ENCODE measurements around the gene KLHDC7B. TPM values are rescaled to one million over a fixed set of nuclear protein-coding genes. Genes with fewer than 3 reads are reported as not detected.

Gene KLHDC7B
- total RNA-seq, 1 experiment from 2014 or later = not detected

DNA sequence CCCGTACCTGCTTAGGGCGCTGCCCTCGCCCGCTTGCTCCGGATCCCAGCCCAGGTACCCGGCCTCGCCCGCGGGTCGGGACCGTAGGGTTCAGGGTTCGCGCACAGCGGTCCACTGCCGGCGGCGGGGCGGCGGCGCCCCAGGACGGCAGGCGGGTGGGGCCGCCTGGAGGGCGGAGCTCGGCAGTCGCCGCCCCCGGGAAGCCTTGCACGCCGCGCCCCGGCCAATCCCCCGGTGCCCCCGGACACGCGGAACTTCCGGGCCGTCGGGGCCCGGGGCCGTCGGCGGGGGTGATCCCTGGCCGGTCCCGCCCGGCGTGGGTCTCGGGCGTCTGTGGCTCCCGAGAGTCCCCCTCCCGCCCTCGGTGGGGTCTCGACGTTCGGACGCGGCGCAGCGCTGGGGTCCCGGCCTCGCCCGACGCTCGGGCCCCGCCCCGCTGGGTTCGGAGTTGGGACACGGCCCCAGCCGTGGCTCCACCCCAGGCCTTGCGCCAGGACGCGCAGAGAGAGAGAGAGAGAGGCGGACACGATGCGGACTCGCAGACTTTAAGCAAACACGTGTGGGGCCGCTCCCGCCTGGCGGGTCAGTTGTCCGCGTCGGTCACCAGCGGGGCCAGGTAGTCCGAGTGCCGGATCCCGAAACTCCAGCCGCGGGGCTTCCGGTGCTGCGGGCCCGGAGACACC lies 15.7 kb upstream of the KLHDC7B start, which contains the start of gene TYMP:
Gene TYMP, minus strand, starts transcription at position 116 of the 683 bp plus-strand sequence. CDS start 303 bp downstream, outside the sequence.
- DNase-seq (ENCODE audit: low read depth) = peak; percentile 83

DNA sequence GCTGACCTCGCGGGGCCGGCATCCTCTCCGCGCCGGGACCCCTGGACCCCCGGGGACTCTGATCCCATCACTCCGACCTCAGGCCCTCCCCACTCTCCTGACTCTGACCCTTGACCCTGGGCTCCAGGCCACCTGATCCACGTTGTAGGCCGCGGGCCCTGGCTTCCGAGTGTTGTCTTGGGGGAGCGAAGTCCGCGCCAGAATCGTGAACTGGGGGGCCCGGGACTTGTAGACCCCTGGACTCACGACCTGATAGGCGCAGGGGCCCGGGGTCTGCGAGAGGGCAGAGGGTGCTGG lies 15.2 kb upstream of the KLHDC7B start:
- DNase-seq (ENCODE audit: low read depth) = no peak

DNA sequence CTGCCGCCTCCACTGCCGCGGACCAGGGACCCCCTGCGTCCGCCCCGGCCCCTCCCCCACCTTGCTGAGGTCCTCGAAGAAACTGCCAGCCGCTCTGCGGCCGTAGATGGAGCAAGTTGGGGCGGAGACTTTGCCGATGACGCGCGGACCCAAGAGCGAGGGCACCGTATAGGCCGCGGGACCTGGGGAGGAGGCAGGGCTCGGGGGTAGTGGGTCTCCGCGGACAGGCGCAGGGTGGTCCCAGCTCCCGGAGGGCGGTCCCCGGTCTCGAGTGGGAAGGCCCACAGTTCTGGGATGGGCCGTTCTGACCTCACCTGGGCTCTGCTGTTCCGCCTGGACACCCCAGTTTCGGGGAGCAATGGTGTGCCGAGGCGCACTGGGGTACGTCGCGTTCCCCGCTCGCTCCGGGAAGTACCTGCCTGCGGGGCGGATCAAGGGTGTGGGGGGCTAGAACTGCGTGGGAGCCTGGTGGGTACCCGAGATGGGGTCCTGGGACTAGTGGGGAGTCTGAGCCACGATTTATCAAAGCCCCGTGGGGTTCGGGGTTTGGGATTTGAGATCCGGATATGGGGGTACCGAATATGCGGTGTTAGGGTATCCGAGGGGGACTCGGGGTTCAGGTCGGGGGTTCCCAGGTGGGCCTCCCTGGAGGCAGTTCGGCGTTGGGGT lies 14.7 kb upstream of the KLHDC7B start:
- DNase-seq (ENCODE audit: low read depth) = peak; percentile 78

DNA sequence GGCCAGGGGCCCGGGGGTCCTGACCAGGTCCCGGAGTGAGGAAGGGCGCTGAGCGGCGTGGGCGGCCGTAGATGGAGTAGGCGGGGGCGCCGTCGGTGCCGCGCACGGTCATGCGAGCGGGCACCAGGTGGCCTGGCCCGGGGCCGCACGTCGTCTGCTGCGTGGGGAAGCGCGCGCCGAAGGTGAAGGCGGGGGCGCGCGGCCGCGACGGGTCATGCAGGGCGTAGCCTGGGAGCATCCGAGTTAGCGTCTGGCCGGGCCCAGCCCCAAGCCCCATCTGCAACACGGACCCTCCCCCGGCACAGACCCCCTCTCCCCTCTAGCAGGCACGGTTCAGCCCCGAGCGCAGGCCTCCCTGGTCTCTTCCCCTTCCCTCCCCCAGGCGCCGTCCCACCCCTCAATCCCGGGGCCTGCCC lies 14.1 kb upstream of the KLHDC7B start:
- peak; percentile 44 for DNase-seq (ENCODE audit: low read depth)

DNA sequence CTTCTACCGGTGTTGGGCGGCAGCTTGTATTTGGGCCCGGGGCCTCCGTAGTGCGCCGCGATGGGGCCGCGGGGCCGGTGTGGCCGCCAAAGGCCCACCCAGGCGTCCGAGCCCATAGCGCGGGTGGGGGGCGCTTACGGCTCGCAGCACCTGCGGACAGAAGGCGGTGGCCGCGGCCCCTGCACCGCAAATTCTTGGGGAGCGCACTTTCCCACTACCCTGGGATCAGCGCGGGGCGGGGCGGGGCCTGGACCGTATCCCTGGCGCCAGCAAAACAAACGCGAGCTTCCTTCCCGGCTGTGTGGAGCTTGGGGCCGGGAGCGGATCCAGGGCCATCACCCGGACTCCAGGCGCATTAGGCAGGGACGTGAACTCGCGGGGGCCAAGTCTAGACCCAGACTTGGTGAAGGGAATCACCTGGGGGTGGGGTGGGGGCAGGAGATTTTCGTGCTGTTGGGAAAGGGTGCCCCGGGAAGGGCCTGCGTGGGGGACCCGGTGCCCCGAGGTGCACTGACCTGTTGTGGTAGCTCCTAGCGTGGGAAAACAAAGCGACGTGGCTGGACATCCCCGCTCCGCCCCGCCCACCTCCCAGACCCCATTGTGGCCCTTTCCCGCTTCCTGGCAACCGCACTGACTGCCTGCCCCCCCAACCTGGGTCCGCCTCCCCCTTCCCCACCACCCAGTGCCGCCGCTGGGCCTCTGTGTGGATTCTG lies 13.6 kb upstream of the KLHDC7B start:
- DNase-seq (ENCODE audit: low read depth) = peak; percentile 72

DNA sequence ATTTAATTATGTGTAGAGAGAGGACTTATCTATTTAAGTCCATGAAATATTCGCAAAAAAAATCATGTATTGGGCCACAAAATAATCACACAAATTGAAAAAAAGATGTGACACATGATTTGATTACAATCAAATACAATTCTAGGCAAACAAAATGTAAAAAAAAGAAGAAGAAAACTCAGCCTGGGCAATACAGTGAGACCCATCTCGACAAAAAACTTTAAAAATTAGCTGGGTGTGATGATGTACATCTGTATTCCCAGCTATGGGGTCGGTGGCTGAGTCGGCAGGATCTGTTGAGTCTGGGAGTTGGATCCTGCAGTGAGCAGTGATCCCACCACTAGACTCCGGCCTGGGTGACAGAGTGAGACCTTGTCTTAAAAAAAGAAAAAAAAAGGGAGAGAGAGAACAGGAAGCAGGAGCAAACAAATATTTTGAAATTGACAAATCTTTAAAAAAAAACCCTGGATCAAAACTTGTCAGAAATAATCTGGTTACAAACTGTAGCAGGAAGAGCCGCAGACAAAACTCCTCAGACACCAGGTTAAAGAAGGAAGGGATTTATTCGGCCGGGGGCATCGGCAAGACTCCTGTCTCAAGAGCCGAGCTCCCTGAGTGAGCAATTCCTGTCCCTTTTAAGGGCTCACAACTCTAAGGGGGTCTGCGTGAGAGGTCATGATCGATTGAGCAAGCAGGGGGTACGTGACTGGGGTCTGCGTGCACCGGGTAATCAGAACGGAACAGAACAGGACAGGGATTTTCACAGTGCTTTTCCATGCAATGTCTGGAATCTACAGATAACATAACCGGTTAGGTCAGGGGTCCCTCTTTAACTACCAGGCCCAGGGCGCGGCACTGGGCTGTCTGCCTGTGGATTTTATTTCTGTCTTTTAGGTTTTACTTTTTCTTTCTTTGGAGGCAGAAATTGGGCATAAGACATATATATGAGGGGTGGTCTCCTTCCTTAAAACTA lies 12.6 kb upstream of the KLHDC7B start:
- no peak for DNase-seq (ENCODE audit: low read depth)

DNA sequence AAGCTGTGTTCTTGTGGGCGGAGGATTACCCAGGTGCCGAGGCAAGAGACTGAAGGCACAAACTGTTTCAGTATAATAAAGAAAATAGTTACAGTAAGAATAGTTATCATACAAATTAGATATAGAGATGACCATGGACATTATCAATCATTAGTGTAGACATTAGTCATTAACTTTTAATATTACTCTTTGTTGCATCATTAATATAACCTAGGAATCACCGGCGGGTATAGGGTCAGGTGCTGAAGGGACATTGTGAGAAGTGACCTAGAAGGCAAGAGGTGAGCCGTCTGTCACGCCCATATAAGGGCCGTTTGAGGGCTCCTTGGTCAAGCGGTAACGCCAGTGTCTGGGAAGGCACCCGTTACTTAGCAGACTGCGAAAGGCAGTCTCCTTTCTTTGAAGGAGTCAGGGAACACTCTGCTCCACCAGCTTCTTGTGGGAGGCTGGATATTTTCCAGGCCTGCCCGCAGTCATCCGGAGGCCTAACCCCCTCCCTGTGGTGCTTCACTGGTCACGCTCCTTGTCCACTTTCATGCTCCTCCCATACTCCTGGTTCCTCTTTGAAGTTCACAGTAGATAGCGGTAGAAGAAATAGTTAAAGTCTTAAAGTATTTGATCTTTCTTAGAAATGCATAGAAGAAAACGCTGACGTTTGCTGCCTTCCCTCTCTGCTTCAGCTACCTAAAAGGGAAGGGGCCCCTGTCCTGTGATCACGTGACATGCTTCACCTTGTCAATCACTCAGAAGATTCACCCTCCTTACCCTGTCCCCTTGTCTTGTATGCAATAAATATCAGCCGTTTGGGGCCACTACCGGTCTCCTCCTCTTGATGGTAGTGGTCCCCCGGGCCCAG lies 11.6 kb upstream of the KLHDC7B start:
- DNase-seq (ENCODE audit: low read depth) = peak; percentile 83

DNA sequence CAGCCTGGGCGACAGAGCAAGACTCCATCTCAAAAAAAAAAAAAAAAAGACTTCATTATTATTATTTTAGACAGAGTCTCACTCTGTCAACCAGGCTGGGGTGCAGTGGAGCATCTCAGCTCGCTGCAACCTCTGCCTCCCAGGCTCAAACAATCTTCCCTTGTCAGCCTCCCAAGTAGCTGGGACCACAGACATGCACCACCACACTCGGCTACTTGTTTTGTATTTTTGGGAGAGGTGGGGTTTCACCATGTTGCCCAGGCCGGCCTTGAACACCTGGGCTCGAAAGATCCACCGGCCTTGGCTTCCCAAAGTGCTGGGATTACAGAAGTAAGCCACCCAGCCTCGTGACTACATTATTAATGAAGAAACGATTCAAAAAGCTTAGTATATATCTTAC lies 10.6 kb upstream of the KLHDC7B start:
- no peak for DNase-seq (ENCODE audit: low read depth)

DNA sequence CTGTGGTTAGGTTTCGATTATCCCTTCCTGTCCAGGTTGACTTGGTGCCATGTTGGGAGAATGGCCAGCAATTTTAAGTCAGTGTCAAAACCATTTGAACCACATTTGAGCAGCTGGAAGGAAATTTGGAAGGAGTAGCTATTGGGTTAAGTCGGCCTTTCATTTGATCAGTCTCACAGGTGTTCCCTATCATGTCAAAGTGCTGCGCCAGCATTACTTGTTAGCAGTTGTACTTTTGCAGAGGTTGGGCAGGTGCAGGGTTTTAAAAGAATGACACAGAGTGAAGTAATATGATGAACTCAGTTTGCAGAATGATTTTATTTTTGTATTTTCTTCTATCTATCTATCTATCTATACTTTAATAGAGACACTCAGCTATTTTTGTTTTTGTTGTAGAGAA lies 9.5 kb upstream of the KLHDC7B start:
- no peak for DNase-seq (ENCODE audit: low read depth)

DNA sequence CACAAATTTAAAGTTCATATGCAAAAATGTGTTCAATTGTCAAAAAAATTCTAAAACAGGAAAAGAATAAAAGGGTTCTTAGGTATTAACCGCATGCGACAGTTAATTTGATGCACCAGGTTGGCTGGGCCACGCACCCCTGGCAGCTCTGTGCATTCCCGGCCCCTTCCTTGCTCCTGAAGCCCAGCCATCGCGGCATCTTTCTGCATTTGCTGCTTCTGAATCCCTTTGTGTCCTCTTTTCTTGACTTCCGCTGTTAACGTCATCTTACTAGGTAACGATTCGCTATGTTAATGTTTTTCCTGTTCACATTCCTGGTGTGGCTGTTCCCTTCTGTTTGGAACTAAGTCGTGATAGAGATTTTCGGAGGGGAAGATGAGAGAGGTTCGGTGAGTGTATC lies 7.9 kb upstream of the KLHDC7B start:
- no peak for DNase-seq (ENCODE audit: low read depth)

DNA sequence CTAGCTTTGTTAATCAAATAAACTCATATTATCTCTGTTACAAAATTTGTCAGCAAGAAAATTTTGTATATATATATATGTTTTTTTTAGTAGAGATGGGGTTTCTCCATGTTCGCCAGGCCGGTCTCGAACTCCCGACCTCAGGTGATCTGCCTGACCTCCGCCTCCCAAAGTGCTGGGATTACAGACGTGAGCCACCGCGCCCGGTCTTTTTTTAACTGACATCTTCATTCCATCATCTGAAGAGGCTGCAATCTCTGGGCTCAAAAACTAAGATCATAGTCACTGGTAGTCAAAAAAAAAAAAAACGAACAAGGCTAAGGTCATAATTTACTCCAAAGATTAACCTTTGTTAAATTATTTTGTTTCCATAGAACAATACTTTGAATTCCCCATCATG lies 5.3 kb upstream of the KLHDC7B start:
- no peak for DNase-seq (ENCODE audit: low read depth)

DNA sequence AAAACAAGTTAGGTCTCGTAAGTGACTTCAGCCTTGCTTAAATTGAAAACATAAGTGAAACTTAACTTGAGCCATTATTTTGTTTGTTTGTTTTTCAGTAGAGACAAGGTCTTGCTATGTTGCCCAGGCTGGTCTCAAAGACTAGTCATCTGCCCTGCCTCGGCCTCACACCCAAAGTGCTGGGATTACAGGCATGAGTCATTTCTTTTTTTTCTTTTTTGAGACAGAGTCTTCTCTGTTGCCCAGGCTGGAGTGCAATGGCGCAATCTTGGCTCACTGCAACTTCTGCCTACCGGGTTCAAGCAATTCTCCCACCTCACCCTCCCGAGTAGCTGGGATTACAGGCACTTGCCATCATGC lies 4.1 kb upstream of the KLHDC7B start:
- peak; percentile 87 for DNase-seq (ENCODE audit: low read depth)

DNA sequence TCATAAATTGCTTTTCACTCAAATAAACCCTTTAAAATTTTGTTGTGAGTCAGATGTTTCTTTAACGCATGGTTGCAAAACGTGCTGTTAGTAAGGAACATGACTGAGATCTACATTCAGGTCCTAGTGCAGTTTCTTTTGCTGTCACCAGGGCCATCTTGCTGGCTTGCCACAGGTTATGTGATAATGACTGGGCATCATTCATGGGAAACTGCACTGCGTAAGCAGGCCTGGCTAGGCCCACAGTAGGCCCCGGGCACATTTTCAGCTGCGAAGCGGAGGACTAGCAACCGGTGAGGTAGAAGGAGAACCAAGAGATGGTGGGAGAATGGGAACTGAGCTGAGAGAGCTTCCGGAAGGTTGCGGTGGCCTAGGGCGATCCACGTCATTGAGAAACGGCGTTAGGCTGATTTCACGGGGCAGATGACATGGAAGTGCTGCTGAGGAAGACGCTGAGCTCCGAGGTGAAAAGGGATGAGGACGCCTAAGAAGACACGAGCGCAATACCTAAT lies 3.2 kb upstream of the KLHDC7B start:
- DNase-seq (ENCODE audit: low read depth) = peak; percentile 92

DNA sequence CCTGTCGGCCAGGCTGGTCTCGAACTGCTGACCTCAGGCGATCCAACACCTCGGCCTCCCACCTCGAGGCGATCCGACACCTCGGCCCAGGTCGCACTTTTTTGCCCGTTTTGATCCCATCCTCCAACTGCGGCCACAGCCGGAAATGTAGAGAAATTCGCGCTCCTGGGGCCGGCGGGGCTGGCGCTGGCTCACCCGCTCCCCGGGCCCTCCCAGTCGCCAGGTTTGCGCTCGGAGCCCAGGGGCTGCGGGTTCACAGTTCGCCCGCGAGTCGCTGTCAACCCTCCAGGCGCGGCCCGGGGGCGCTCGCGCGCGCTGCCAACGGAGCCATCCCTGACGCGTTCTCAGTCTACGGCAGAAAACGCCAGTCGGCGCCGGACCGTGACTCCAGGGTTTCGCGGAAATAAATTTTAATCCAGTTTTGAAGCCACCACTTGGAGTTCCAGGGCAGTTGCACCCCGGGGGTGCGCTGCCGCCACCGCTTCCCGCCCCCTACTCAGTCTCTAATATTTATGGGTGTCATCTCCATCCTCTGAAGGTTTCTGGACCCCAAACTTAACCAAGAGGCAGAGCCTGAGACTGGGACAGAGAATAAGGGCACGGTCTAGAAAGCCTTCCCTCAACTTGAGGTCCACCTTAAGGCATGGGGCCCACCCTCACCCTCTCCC lies 1.5 kb upstream of the KLHDC7B start:
- peak; percentile 33 for DNase-seq (ENCODE audit: low read depth)

DNA sequence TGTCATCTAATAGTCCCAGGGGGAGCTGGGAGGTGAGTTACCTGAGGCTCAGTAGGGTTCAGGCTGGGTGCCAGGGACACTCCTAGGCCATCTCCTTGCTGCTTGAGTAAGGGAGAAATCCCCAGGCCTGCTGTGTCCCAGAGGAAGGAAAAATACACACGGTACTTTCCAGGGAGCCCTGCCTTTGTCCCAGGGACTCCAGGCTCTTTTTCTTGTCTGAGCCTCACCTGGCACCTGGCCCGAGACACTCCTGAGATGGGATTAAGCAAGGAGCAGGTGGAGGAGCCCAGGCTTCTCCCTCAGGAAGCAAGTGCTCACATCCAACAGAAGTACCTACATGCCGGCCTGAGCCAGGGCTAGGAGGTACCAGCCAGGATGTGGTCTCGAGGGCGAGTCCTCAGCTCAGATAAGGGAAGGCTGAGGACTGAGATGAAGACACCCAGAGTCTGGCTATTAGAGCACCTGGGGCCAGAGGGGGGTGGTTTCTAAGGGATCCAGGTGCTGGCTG lies 899 bp upstream of the KLHDC7B start:
- no peak for DNase-seq (ENCODE audit: low read depth)

DNA sequence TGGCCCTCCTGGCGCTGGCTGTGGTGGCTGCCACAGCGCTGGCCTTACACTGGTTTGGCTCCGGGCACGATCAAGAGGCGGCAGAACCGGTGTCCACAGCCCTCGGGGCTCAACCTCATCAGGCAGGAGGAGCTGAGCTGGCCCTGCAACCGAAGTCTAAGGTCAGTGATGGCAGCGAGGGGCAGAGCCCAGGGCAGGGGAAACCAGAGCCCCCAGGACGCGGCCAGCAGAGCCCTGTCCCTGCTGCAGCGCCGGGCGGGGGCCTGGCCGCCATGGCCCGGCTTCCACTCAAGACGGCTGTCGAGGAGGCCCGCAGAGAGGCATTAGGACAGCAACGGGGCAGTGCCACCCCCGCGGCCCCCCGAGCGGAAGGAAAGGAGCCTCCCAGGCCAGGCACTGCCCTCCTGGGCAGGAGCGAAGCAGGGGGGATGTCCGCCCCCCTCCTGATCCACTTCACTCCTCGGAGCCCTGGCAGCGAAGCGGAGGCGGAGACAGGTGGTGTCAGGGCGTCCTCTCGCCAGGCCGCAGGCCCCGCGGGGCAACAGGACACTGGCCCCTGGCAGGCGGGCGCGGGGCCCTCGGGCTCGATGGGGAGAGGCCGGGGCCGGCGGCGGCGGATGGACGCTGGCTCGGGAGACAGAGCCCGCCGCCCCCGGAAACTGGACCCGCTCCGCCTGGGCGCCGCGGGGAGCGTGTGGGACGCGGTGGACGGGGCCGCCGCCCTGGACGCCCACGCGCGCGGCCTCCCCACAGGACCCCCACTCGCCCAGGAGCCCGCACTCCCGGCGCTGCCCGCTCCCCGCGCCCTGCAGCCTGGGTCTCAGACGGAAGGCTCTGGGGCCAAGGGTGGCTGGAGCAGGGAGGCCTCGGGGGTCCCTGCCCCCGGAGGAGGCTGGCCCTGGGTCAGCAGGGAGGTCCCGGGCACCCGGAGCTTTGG lies 895 bp downstream of the KLHDC7B start:
- DNase-seq (ENCODE audit: low read depth) = no peak

DNA sequence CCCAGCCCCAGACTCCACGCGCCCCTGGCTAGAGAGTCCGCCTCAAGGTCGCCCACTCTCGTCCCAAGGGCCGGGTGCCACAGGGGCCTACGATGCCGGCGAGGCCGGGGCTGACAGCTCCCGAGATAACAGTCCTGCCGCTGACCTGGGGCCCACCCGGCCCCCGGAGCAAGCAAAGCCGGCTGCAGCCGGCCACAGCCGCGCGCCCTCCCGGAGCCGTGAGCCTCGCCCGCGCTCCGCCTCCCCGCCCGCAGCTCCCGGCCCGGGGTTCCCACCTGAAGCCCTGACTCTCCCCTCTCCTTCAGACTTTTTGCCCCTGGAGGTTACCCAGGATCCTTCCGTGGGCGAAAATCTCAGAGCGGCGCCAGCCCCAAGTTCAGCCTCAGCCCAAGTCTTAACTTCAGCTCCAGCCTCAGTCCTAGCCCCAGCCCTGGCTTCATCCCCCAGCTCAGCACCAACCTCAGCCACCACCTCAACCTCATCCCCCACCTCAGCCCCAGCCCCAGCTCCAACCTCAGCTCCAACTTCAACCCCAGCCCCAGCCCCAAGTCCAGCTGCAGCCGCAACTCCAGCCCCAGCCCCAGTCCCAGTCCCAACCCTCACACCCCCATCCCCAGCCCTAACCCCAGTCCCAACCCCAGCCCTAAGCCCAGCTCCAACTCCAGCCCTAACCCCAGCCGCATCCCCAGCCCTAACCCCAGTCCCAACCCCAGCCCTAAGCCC lies 1.7 kb downstream of the KLHDC7B start:
- no peak for DNase-seq (ENCODE audit: low read depth)
